Endometrial microvascular endothelial cells (primary cell): Measurements from ENCODE around the gene TCFL5. TPM values are rescaled to one million over a fixed set of nuclear protein-coding genes. Genes with fewer than 3 reads are reported as not detected.

Experiments
- in situ Hi-C: cut with HindIII; loops from 2 replicates; pipeline ENCODE4 v1.10.0; 2017; ENCODE audit warnings: low sequenced_read_pairs, low pct_unique_long_range_greater_than_20kb; ENCODE audit errors: inconsistent ontology term
- total RNA-seq: library from RNA; depleted of rRNA; stranded (reverse); fragments of >200 nt; gene quantifications from one replicate; pipeline ENCODE4 v1.2.3, GENCODE V29; 2015; ENCODE audit errors: inconsistent ontology term

Gene TCFL5
- total RNA-seq, 1 donor from 2014 or later, result 7.7 TPM

GRCh38 chr20:62840244-62841197 is 21.1 kb downstream of the TCFL5 start:
- in situ Hi-C loops, result no loop called here

GRCh38 chr20:62839816-62840215 is 21.8 kb downstream of the TCFL5 start:
- in situ Hi-C loops, result no loop called here

GRCh38 chr20:62839261-62839660 is 22.4 kb downstream of the TCFL5 start:
- in situ Hi-C loops, result no loop called here

- in situ Hi-C loops, result no loop called here
Measured at GRCh38 chr20:62838128-62838891, 23.3 kb downstream of the TCFL5 start.

GRCh38 chr20:62837790-62838127 is 23.9 kb downstream of the TCFL5 start:
- in situ Hi-C loops, result no loop called here

GRCh38 chr20:62836967-62837490 is 24.6 kb downstream of the TCFL5 start:
- in situ Hi-C loops, result no loop called here

GRCh38 chr20:62835931-62836861 is 25.4 kb downstream of the TCFL5 start:
- in situ Hi-C loops, result no loop called here

- in situ Hi-C loops, result no loop called here
Measured at GRCh38 chr20:62834967-62835730, 26.5 kb downstream of the TCFL5 start.

- in situ Hi-C loops, result no loop called here
Measured at GRCh38 chr20:62832951-62833391, 28.7 kb downstream of the TCFL5 start.

- in situ Hi-C loops, result no loop called here
Measured at GRCh38 chr20:62832212-62832922, 29.3 kb downstream of the TCFL5 start.

- in situ Hi-C loops, result no loop called here
Measured at GRCh38 chr20:62831854-62832211, 29.8 kb downstream of the TCFL5 start.

- in situ Hi-C loops, result no loop called here
Measured at GRCh38 chr20:62831361-62831788, 30.2 kb downstream of the TCFL5 start.

- in situ Hi-C loops, result no loop called here
Measured at GRCh38 chr20:62830821-62831220, 30.8 kb downstream of the TCFL5 start.

GRCh38 chr20:62830251-62830650 is 31.4 kb downstream of the TCFL5 start:
- in situ Hi-C loops, result no loop called here

- in situ Hi-C loops, result no loop called here
Measured at GRCh38 chr20:62829231-62830230, 32.1 kb downstream of the TCFL5 start.

- in situ Hi-C loops, result no loop called here
Measured at GRCh38 chr20:62828511-62829230, 33.0 kb downstream of the TCFL5 start.
